Measurements from ENCODE around the gene NIBAN1. TPM values are rescaled to one million over a fixed set of nuclear protein-coding genes. Genes with fewer than 3 reads are reported as not detected.

NIBAN1 gene
- total and polyA plus RNA-seq, 2 donors (not counting 3 experiments of a cell fraction or from before 2014, with no cell fraction given), result 0.23 to 2.8 TPM

- Histone ChIP-seq H3K36me3 (ENCODE audit: control insufficient read depth in 2 of 2, extremely low read depth in 1 of 2, insufficient read depth in 2 of 2, low read length in 2 of 2) (no peaks in the 10 kb centered on the region), H3K9ac (replicated peaks; ENCODE audit: extremely low read depth, insufficient read depth, low read length) (no peak overlapping the region), H3K4me2 (ENCODE audit: insufficient read depth, low read length) (no peak overlapping the region), H3K27ac (ENCODE audit: insufficient read depth, low read depth, low read length) (no peak overlapping the region), H4K20me1 (replicated peaks; ENCODE audit: control insufficient read depth, extremely low read depth, insufficient read depth, low read length) (no peaks in the 10 kb centered on the region), H3K27me3 (ENCODE audit: control insufficient read depth in 2 of 2, insufficient read depth in 2 of 2, low read length in 2 of 2) (peaks cover 18 to 22% of the 10 kb centered on the region in 2 experiments), H3K79me2 (ENCODE audit: control insufficient read depth, insufficient read depth, low read length) (no peaks in the 10 kb centered on the region), H3K9me3 (replicated peaks; ENCODE audit: control insufficient read depth, insufficient read depth, low read length) (no peaks in the 10 kb centered on the region), H3K4me3 (replicated peaks in 1 of 3; ENCODE audit: insufficient read depth in 1 of 3, low read depth in 1 of 3, low read length in 3 of 3) (no peak overlapping the region), H3K4me1 (ENCODE audit: control insufficient read depth, extremely low read depth, insufficient read depth, low read length) (peaks cover 12% of the 10 kb centered on the region), H3K9me1 (replicated peaks; ENCODE audit: control insufficient read depth, extremely low read depth, insufficient read depth, low read length) (no peaks in the 10 kb centered on the region), H2AFZ (ENCODE audit: low read depth, low read length) (no peak overlapping the region)
- intact Hi-C loops (cut with micrococcal nuclease) (no loop called here), dilution Hi-C loops (cut with MboI; ENCODE audit: extremely low pct_ligation_motif_present, low sequenced_read_pairs) (no loop called here)
- no TSS peak for BruUV-seq (replicated peaks)
- FAIRE-seq, result no peak
- ChIA-PET POLR2A (no interaction called here), CTCF (interaction anchor here (1.0 to 2.6 kb wide), 6 partner anchors 10 to 709 kb away, joined by 3 to 10 read pairs (median 6); no protein-coding TSS in a partner anchor)
- TF ChIP-seq MYC (IDR thresholded peaks at IDR 0.05; ENCODE audit: low read depth, low read length), result no peak
- no peak for TF ChIP-seq EZH2 (IDR thresholded peaks at IDR 0.05; ENCODE audit: borderline replicate concordance, low read depth, low read length, severe bottlenecking)
- no peak for TF ChIP-seq GATA2 (IDR thresholded peaks at IDR 0.05; ENCODE audit: insufficient read depth, insufficient read length, low read depth, low read length)
- TF ChIP-seq POLR2A (IDR thresholded peaks at IDR 0.05; ENCODE audit: low read depth, low read length), result no peak
- TF ChIP-seq FOS (IDR thresholded peaks at IDR 0.05; ENCODE audit: borderline replicate concordance, insufficient read depth, low read length), result no peak
- no peak for TF ChIP-seq JUN (IDR thresholded peaks at IDR 0.05; ENCODE audit: borderline replicate concordance, insufficient read depth, insufficient read length, low read depth)
- TF ChIP-seq MAX (IDR thresholded peaks at IDR 0.05; ENCODE audit: insufficient read depth, insufficient read length), result no peak
- no peak for TF ChIP-seq CTCF (IDR thresholded peaks at IDR 0.05; ENCODE audit: extremely low read depth in 1 of 2, insufficient read depth in 1 of 2, low read depth in 1 of 2, low read length in 2 of 2)
- no peak for TF ChIP-seq POLR2AphosphoS5 (IDR thresholded peaks at IDR 0.05; ENCODE audit: insufficient read depth, low read depth, low read length)
- DNase-seq (ENCODE audit: low read depth, low spot score), result no peak
Observed at GRCh38 chr1:184971522-184972265, 2.6 kb downstream of the NIBAN1 start.

Data from endothelial cell of umbilical vein (primary cell).